HEK293 (cell line): ENCODE data around the gene ASPHD1.

ENCODE experiments used
- CTCF ChIP-seq: fragments of 450-650 bp; formaldehyde crosslinking; IDR thresholded peaks from 2 replicates; pipeline ENCODE4 v1.5.1; 2016; ENCODE audit warnings: missing biosample characterization, missing genetic modification characterization
- MYNN ChIP-seq: fragments of 450-650 bp; formaldehyde crosslinking; IDR thresholded peaks from 2 replicates; pipeline ENCODE4 v1.5.1; 2016; ENCODE audit warnings: missing biosample characterization, missing genetic modification characterization, borderline replicate concordance
- ZBTB20 ChIP-seq: fragments of 450-650 bp; formaldehyde crosslinking; IDR thresholded peaks from 2 replicates; pipeline ENCODE4 v1.5.1; 2016; ENCODE audit warnings: missing biosample characterization, missing genetic modification characterization
- ZNF133 ChIP-seq: fragments of 450-650 bp; formaldehyde crosslinking; IDR thresholded peaks from 2 replicates; pipeline ENCODE4 v1.5.1; 2016; ENCODE audit warnings: missing biosample characterization, missing genetic modification characterization
- ZNF184 ChIP-seq: fragments of 450-650 bp; IDR thresholded peaks from 2 replicates; pipeline ENCODE4 v1.5.1; 2018; ENCODE audit warnings: missing biosample characterization, mild to moderate bottlenecking, missing genetic modification characterization
- ZNF24 ChIP-seq: fragments of 450-650 bp; formaldehyde crosslinking; IDR thresholded peaks from 2 replicates; pipeline ENCODE4 v1.5.1; 2016; ENCODE audit warnings: missing biosample characterization, missing genetic modification characterization
- ZNF274 ChIP-seq, 2 experiments: fragments of 200-500 bp in 1 of 2; fragments of 450-650 bp in 1 of 2; sonication (Bioruptor generic) in 1 of 2; formaldehyde crosslinking in 1 of 2; IDR thresholded peaks; 2 replicates each; pipeline versions ENCODE4 v1.5.1 to v1.6.1; 2014 to 2016; ENCODE audit warnings: borderline replicate concordance in 1 of 2, inconsistent platforms in 1 of 2, low read length in 1 of 2, missing biosample characterization in 1 of 2, missing genetic modification characterization in 1 of 2
- ZNF423 ChIP-seq: fragments of 450-650 bp; formaldehyde crosslinking; IDR thresholded peaks from 2 replicates; pipeline ENCODE4 v1.5.1; 2016; ENCODE audit warnings: missing biosample characterization, missing genetic modification characterization
- ZNF777 ChIP-seq: fragments of 450-650 bp; formaldehyde crosslinking; IDR thresholded peaks from 2 replicates; pipeline ENCODE4 v1.5.1; 2017; ENCODE audit warnings: missing biosample characterization, missing genetic modification characterization, borderline replicate concordance
- ZNF792 ChIP-seq: fragments of 450-650 bp; formaldehyde crosslinking; IDR thresholded peaks from 2 replicates; pipeline ENCODE4 v1.5.1; 2016; ENCODE audit warnings: missing biosample characterization, missing genetic modification characterization
- ZNF843 ChIP-seq: fragments of 450-650 bp; formaldehyde crosslinking; IDR thresholded peaks from 2 replicates; pipeline ENCODE4 v1.5.1; 2016; ENCODE audit warnings: missing biosample characterization, missing genetic modification characterization

DNA sequence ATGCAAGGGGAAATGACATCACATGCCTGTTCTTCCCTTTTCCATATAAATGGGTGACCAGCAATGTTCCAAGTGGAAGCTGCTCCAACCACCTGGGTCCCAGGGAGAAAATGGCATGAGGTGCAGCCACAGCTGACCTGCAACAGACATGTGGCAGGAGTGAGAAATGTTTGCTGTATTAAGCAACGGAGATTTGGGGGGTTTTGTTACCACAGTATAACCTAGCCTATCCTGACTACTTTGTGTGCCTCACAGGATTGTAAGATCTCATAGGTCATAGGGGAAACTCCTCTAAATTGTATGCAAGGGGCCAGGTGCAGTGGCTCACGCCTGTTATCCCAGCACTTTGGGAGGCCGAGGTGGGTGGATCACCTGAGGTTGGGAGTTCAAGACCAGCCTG lies 49.3 kb upstream of the ASPHD1 start:
- TF ChIP-seq CTCF (tag by site-specific recombination): no peak
- TF ChIP-seq ZNF24 (tag by site-specific recombination): no peak
- no peak for TF ChIP-seq ZNF184 (tag by site-specific recombination)
- no peak for TF ChIP-seq ZNF274 (IDR thresholded peaks at IDR 0.05; ENCODE audit: low read length)
- no peak for TF ChIP-seq ZNF274 (tag by site-specific recombination; IDR thresholded peaks at IDR 0.05; ENCODE audit: borderline replicate concordance)
- TF ChIP-seq MYNN (tag by site-specific recombination): no peak
- TF ChIP-seq ZNF792 (tag by site-specific recombination): no peak
- TF ChIP-seq ZNF777 (tag by site-specific recombination): no peak
- TF ChIP-seq ZNF423 (tag by site-specific recombination): no peak
- no peak for TF ChIP-seq ZNF843 (tag by site-specific recombination)
- no peak for TF ChIP-seq ZBTB20 (tag by site-specific recombination)
- no peak for TF ChIP-seq ZNF133 (tag by site-specific recombination)
